HUES48 (cell line): ENCODE results near the gene BFAR.

Experiments used
- H3K27ac ChIP-seq: one replicate; pipeline ENCODE4 v1.7.0; 2013; ENCODE audit warnings: low read depth, low read length, inconsistent platforms
- H3K27me3 ChIP-seq: 2 replicates; pipeline ENCODE4 v1.6.1; 2013; ENCODE audit warnings: mild to moderate bottlenecking, low read length; ENCODE audit not compliant: control insufficient read depth, insufficient read depth
- H3K36me3 ChIP-seq: 2 replicates; pipeline ENCODE4 v1.6.1; 2013; ENCODE audit warnings: low read length; ENCODE audit not compliant: control insufficient read depth, insufficient read depth
- H3K4me1 ChIP-seq: 2 replicates; pipeline ENCODE4 v1.6.1; 2013; ENCODE audit warnings: mild to moderate bottlenecking, low read length; ENCODE audit not compliant: control insufficient read depth, insufficient read depth
- H3K4me3 ChIP-seq: 2 replicates; pipeline ENCODE4 v1.5.1; 2013; ENCODE audit warnings: mild to moderate bottlenecking, low read depth, low read length
- H3K9ac ChIP-seq: 2 replicates; pipeline ENCODE4 v1.6.1; 2013; ENCODE audit warnings: mild to moderate bottlenecking, low read depth, low read length, moderate library complexity
- H3K9me3 ChIP-seq: 2 replicates; pipeline ENCODE4 v1.6.1; 2013; ENCODE audit warnings: low read length; ENCODE audit not compliant: control insufficient read depth, insufficient read depth

Gene BFAR, protein sequence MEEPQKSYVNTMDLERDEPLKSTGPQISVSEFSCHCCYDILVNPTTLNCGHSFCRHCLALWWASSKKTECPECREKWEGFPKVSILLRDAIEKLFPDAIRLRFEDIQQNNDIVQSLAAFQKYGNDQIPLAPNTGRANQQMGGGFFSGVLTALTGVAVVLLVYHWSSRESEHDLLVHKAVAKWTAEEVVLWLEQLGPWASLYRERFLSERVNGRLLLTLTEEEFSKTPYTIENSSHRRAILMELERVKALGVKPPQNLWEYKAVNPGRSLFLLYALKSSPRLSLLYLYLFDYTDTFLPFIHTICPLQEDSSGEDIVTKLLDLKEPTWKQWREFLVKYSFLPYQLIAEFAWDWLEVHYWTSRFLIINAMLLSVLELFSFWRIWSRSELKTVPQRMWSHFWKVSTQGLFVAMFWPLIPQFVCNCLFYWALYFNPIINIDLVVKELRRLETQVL

DNA sequence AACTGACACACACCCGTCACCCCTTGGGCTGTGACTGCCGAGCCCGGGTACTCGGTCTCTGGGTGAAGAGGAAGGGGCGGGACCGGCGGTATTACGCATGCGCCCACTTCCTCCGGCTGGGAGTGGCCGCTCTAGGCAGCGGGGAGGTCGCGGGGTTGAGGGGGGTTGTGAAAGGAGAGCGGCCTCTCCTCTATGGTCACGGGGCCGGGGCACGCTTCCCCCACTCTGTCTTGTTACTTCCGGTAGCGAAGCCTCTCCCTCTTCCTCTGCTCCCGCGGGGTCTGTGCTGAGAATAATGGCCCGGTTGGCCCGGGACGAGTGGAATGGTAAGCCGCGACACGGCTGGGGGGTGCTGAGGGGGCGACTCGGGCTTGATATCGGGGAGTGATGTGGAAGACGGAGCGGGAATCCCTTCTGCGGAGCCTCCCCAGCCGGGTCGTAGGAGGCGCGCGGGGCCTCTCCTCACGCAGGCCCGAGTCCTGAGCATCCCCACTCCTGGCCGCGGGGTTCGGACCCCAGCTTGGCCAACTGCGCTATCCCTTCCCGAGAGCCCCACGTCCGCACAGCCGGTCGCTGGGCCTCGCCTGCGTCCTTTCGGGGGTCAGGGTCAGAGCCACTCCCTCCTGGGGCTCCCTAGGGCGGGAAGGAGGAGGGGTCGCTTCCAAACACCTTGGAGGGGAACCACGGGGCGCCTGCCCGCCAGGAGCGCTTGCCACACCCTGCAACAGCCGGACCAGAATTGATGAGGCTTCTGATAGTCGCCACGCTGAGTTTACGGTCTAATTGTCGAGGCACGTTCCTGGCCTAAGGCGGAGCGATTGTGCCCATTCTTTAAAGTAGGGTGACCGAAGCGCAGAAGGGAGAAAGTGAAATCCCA lies at the start of gene BFAR:
Gene BFAR, plus strand, starts transcription at position 259 of the 877 bp plus-strand sequence. CDS start 11,396 bp downstream, outside the sequence.
- Histone ChIP-seq H3K4me3 (peak within 1 kb of the TSS; percentile 91), H3K9ac (peak within 1 kb of the TSS; percentile 93), H3K27me3 (no peaks in the 10 kb centered on the region), H3K27ac (peak within 1 kb of the TSS; percentile 94), H3K4me1 (peaks cover 48% of the 10 kb centered on the region), H3K36me3 (peaks cover 15% of the 10 kb centered on the region), H3K9me3 (no peaks in the 10 kb centered on the region)

DNA sequence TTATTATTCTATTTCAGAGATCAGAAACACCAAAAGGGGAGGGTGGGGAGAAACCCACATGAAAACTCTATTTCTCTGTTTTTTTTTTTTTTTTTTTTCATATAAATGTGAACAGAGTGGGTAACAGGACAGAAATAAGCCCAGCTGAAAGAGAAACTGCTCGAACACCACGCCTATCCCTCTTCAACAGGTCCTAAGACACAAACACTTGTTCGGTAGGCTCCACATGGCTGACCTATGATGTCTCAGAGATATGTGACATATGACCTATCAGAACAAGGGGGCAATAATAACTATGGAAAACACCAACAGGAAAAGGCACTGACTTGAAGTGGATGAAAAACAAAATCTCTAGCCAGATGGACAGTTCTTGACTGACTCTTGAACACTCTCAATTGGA lies 47.5 kb upstream of the BFAR start:
- no peak overlapping the region for H3K4me3 ChIP-seq
- H3K9me3 ChIP-seq = no peaks in the 10 kb centered on the region
- H3K4me1 ChIP-seq = no peaks in the 10 kb centered on the region
- peaks cover 90% of the 10 kb centered on the region for H3K36me3 ChIP-seq
- H3K27ac ChIP-seq = no peak overlapping the region
- H3K9ac ChIP-seq = no peak overlapping the region
- no peaks in the 10 kb centered on the region for H3K27me3 ChIP-seq

DNA sequence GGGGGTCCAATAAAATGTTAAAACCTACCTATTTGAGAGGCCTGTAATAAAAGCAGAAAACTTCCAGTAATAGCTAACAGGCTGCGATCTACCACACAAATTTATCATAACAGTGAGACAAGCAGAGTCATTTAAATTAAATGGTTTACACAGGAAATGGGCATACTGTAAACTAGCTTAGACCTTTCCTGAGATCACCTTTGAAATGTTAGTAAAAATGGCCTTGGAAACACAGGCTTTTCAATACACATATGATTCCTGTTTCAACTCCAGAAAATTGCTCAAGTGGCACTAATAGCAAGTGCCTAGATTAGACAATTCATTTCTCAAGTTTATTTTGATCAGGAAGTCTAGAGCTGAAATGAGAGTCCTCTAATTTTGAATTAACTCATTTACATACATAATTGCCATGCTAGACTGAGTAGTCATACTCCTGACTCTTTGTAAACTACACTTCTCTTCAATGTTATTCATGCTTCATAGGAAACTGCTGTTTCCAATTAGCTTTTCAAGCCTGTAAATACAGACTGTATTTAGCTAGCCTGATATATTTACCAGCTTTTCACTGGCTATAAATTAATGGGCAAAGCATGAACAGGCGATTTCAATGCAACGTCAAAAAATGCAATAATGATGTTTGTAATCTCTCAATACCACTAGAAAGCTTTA lies 46.0 kb upstream of the BFAR start:
- Histone ChIP-seq H3K4me1 (no peaks in the 10 kb centered on the region), H3K4me3 (no peak overlapping the region), H3K27me3 (no peaks in the 10 kb centered on the region), H3K9me3 (no peaks in the 10 kb centered on the region), H3K27ac (no peak overlapping the region), H3K36me3 (peaks cover 88% of the 10 kb centered on the region), H3K9ac (no peak overlapping the region)

DNA sequence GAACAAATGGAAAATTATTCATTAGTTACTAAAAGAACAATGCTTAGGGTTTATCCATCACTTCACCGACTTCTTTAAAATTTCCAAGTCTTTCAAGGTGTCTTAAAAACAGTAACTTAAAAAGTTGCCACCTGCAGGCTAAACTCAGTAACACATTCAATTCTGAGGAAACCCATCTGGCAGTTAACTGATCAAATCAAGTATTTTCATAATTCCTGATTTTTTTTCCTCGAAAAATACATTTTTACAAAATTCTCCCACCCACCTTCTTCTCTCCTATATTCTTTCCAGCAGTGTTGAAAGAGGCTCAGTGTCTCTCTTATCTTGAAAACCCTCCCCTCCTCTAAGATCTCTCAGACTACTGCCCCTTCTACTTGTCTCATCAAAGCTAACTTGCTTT lies 32.6 kb upstream of the BFAR start:
- no peaks in the 10 kb centered on the region for H3K9me3 ChIP-seq
- no peaks in the 10 kb centered on the region for H3K4me1 ChIP-seq
- no peaks in the 10 kb centered on the region for H3K27me3 ChIP-seq
- no peak overlapping the region for H3K9ac ChIP-seq
- H3K36me3 ChIP-seq = peaks cover 82% of the 10 kb centered on the region
- H3K4me3 ChIP-seq = no peak overlapping the region
- no peak overlapping the region for H3K27ac ChIP-seq

DNA sequence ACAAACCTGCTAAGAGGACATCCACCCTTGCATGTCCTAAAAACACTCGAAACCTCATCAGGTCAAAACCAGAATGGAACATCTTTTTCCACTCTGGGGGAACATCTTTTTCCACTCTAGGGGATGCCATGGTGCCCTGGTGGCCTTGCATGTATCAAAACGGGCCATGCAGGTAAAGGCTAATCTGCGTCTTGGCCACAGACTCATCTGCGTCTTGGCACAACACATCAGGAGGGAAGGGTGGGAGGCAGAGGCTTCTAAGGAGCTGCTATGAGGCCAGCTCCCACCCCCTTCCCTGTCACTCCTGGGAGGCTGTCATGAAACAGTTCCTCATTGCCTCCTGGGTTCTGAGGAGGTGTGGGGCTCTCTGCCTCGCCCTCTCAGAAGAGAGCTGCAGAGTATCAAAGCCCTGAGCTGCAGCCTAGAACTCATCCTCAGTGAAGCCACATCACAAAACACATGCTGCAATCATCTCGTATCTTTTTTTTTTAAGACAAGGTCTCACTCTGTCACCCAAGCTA lies 30.2 kb upstream of the BFAR start:
- H3K4me3 ChIP-seq = no peak overlapping the region
- H3K36me3 ChIP-seq = peaks cover 87% of the 10 kb centered on the region
- H3K27me3 ChIP-seq = no peaks in the 10 kb centered on the region
- H3K9me3 ChIP-seq = no peaks in the 10 kb centered on the region
- no peaks in the 10 kb centered on the region for H3K4me1 ChIP-seq
- H3K27ac ChIP-seq = no peak overlapping the region
- H3K9ac ChIP-seq = no peak overlapping the region

DNA sequence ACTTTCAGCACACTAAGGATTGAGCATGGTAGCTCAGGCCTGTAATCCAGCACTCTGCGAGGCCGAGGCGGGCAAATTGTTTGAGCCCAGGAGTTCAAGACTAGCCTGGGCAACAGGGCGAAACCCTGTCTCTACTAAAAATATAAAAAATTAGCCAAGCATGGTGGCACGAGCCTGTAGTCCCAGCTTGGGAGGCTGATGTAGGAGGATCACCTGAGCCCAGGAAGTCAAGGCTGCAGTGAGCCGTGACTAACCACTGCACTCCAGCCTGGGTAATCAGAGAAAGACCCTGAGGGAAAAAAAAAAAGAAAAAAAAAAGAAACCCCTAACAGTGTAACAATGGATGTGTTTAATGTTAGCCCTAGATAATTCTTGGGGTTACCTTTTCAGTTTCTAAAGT lies 26.6 kb upstream of the BFAR start:
- Histone ChIP-seq H3K9ac (no peak overlapping the region), H3K4me1 (no peaks in the 10 kb centered on the region), H3K9me3 (no peaks in the 10 kb centered on the region), H3K27ac (no peak overlapping the region), H3K4me3 (no peak overlapping the region), H3K27me3 (no peaks in the 10 kb centered on the region), H3K36me3 (peaks cover 90% of the 10 kb centered on the region)

DNA sequence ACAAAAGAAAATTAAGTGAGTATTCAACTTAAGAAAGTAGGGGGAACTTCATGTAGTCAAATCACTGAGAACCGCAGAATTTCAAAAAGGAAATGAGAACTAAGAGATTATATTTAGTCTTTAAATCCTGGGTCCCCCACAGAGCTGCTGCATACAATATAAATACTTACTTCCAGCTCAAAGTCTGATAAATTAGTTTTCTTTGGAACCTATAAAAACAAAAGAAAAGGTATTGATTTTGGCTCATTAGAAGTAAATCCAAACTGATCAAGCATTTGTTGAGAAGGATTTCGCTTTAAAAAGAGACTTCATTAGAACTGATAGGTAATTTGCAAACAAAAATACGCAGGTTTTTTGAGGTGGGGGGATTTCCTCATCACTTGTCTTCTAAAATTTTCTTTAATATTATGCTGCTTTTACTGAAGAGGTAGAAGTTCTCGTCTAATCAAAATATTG lies 24.6 kb upstream of the BFAR start:
- no peaks in the 10 kb centered on the region for H3K4me1 ChIP-seq
- no peaks in the 10 kb centered on the region for H3K27me3 ChIP-seq
- peaks cover 83% of the 10 kb centered on the region for H3K36me3 ChIP-seq
- H3K9ac ChIP-seq = no peak overlapping the region
- H3K4me3 ChIP-seq = no peak overlapping the region
- H3K27ac ChIP-seq = no peak overlapping the region
- no peaks in the 10 kb centered on the region for H3K9me3 ChIP-seq

DNA sequence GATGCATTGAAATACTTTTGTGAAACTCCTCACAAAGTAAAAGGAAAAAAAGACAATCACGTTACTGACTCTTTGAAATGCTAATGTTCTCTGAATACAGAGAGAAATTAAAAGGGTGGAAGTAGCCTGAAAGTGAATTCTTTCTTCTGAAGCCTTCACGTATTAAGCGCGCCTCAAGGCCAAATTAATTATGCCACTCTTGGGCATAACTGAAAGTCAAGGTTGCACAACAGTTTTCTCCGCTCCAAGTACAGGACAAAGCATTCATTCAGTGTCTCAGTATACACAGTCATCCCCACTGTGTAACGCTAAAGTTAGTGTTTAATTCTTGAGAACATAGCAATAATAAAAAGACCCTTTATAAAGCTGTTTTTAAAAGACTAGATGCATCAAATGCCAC lies 24.1 kb upstream of the BFAR start:
- no peaks in the 10 kb centered on the region for H3K27me3 ChIP-seq
- H3K36me3 ChIP-seq = peaks cover 82% of the 10 kb centered on the region
- H3K27ac ChIP-seq = no peak overlapping the region
- H3K4me3 ChIP-seq = no peak overlapping the region
- H3K4me1 ChIP-seq = no peaks in the 10 kb centered on the region
- H3K9me3 ChIP-seq = no peaks in the 10 kb centered on the region
- H3K9ac ChIP-seq = no peak overlapping the region

DNA sequence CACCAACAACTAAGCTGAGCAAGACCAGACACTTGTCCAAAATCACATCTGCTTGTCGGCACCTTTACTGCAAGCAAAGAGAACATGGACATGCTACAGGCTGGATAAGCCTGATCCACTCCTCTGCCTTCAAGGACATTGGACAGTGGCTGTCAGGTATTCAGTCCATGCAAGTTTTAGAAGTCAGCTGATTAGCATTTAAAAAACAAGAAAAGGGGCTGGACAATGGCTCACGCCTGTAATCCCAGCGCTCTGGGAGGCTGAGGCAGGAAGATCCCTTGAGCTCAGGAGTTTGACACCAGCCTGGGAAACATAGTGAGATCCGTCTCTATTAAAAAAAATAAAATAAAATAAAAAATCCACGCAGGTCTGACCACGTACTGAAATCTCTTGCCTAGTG lies 23.0 kb upstream of the BFAR start:
- Histone ChIP-seq H3K9me3 (no peaks in the 10 kb centered on the region), H3K27me3 (no peaks in the 10 kb centered on the region), H3K36me3 (peaks cover 82% of the 10 kb centered on the region), H3K27ac (no peak overlapping the region), H3K4me1 (no peaks in the 10 kb centered on the region), H3K9ac (no peak overlapping the region), H3K4me3 (no peak overlapping the region)

DNA sequence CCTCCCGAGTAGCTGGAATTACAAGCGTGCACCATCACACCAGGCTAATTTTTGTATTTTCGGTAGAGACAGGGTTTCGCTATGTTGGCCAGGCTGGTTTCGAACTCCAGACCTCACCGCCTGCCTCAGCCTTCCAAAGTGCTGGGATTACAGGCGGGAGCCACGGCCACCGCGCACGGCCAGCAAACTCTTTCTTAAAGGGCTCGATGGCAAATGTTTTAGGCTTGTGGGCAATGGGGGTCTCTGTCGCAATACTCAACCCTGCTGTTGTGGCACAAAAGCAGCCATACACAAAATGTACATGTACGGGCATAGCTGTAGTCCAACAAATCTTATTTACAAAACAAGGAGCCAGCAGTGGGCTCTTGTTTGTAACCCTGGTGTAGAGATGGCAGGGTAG lies 21.1 kb upstream of the BFAR start:
- Histone ChIP-seq H3K4me3 (no peak overlapping the region), H3K9me3 (no peaks in the 10 kb centered on the region), H3K4me1 (no peaks in the 10 kb centered on the region), H3K27ac (no peak overlapping the region), H3K36me3 (peaks cover 83% of the 10 kb centered on the region), H3K9ac (no peak overlapping the region), H3K27me3 (no peaks in the 10 kb centered on the region)
